DOHH2 (cell line): Measurements from ENCODE around the gene RIPOR2.

Experiments used
- EZH2phosphoT487 ChIP-seq: fragments of 200-600 bp; sonication (generic); IDR thresholded peaks from 2 replicates; pipeline ENCODE4 v1.6.1; 2017; ENCODE audit warnings: borderline replicate concordance, mild to moderate bottlenecking, antibody characterized with exemption, low read length, moderate library complexity, mixed read lengths
- TF ChIP-seq, protein P1 (sequence below): fragments of 200-600 bp; sonication (generic); IDR thresholded peaks from one replicate; pipeline ENCODE4 v1.5.1; 2014; ENCODE audit warnings: antibody characterized with exemption, mild to moderate bottlenecking, low read depth, low read length; ENCODE audit not compliant: poor library complexity, severe bottlenecking

DNA sequence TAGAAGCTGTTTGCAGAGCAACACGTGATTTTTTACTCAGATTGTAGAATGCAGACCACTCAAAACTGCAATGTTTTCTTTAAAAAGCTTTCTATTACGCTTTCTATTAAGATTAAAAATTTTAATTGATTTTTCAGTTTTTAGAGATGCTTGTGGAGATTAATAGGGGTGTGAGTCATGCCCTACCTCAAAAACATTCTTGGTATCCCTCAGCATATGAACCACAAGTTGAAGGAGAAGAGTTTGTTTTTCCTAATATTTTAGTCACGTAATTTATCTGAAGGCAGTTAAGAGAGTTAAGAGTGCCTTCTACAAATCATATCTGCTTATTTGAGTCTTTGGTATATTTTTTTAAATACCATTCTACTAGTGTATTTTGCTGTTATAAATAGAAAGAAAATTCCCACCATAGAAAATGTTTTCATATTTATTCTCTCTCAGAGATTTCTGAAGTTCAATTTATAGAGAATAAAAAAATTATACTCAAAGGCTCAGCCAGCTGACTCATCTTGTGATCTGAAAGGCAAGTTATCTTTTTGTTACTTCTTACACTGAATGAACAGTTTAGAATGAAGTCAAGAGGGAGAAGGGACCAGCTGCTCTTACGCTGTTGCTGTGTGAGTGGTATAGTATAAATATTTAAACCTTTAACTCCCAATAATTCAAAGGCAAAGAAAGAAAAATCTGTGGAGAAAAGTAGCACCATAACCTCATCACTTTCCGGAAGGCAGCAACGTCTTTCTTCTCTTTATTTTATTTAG lies 7.6 kb downstream of the RIPOR2 start:
- TF ChIP-seq, protein P1, sequence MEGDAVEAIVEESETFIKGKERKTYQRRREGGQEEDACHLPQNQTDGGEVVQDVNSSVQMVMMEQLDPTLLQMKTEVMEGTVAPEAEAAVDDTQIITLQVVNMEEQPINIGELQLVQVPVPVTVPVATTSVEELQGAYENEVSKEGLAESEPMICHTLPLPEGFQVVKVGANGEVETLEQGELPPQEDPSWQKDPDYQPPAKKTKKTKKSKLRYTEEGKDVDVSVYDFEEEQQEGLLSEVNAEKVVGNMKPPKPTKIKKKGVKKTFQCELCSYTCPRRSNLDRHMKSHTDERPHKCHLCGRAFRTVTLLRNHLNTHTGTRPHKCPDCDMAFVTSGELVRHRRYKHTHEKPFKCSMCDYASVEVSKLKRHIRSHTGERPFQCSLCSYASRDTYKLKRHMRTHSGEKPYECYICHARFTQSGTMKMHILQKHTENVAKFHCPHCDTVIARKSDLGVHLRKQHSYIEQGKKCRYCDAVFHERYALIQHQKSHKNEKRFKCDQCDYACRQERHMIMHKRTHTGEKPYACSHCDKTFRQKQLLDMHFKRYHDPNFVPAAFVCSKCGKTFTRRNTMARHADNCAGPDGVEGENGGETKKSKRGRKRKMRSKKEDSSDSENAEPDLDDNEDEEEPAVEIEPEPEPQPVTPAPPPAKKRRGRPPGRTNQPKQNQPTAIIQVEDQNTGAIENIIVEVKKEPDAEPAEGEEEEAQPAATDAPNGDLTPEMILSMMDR, result no peak
- no peak for TF ChIP-seq EZH2phosphoT487
